ENCODE results near the gene CANT1. TPM values are rescaled to one million over a fixed set of nuclear protein-coding genes. Genes with fewer than 3 reads are reported as not detected.

CANT1 gene
- total RNA-seq, 2 donors from 2014 or later, result 247 to 390 TPM

DNA sequence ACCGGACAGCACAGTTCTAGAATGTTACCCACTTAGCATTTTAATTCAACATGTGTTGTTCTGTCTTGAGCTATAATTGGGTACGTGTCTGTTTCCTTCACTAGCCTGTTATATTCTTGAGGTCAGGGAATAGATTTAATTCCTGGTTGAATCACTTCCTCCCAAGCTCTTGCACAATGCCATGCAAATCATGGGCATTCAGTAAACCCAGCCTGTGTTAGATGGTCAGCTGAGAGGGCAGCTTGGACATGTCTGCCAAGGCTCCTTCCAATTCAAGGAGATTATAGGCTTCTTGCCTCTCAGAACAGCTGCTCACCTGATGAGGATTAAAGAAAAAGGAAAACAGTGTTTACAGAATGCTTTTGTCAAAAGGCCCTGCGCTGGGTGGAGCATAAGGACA is 27.0 kb upstream of the CANT1 start:
- Histone ChIP-seq H3K27me3 (no peaks in the 10 kb centered on the region), H3K9me3 (no peaks in the 10 kb centered on the region), H3K27ac (peak overlapping the region; percentile 4), H3K36me3 (no peaks in the 10 kb centered on the region), H3K9ac (ENCODE audit: low read depth in 2 of 2, low read length in 2 of 2) (no peak overlapping the region), H3K4me3 (no peak overlapping the region), H3K4me1 (no peaks in the 10 kb centered on the region)
- TF ChIP-seq, protein P1, sequence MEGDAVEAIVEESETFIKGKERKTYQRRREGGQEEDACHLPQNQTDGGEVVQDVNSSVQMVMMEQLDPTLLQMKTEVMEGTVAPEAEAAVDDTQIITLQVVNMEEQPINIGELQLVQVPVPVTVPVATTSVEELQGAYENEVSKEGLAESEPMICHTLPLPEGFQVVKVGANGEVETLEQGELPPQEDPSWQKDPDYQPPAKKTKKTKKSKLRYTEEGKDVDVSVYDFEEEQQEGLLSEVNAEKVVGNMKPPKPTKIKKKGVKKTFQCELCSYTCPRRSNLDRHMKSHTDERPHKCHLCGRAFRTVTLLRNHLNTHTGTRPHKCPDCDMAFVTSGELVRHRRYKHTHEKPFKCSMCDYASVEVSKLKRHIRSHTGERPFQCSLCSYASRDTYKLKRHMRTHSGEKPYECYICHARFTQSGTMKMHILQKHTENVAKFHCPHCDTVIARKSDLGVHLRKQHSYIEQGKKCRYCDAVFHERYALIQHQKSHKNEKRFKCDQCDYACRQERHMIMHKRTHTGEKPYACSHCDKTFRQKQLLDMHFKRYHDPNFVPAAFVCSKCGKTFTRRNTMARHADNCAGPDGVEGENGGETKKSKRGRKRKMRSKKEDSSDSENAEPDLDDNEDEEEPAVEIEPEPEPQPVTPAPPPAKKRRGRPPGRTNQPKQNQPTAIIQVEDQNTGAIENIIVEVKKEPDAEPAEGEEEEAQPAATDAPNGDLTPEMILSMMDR (IDR thresholded peaks at IDR 0.05), result no peak
- DNase-seq, result no peak
- intact Hi-C loops (cut with DNase I), result no loop called here

DNA sequence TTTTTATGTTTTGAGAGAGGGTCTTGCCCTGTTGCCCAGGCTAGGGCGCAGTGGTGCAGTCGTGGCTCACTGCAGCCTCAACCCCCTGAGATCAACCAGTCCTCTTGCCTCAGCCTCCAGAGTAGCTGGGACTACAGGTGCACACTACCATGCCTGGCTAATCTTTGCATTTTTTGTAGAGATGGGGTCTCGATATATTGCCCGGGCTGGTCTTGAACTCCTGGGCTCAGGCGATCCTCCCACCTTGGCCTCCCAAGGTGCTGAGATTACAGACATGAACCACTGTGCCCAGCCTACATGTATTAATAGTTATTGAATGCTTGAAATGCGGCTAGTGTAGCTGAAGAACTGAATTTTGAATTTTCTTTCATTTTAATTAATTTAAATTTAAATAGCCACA is 26.6 kb upstream of the CANT1 start:
- H3K9ac ChIP-seq (ENCODE audit: low read depth in 2 of 2, low read length in 2 of 2), result no peak overlapping the region
- no peak for DNase-seq
- intact Hi-C loops (cut with DNase I), result no loop called here
- no peaks in the 10 kb centered on the region for H3K27me3 ChIP-seq
- no peaks in the 10 kb centered on the region for H3K4me1 ChIP-seq
- TF ChIP-seq, protein P1 (IDR thresholded peaks at IDR 0.05), result no peak
- no peaks in the 10 kb centered on the region for H3K9me3 ChIP-seq
- no peak overlapping the region for H3K4me3 ChIP-seq
- peak overlapping the region; percentile 4 for H3K27ac ChIP-seq
- H3K36me3 ChIP-seq, result no peaks in the 10 kb centered on the region

DNA sequence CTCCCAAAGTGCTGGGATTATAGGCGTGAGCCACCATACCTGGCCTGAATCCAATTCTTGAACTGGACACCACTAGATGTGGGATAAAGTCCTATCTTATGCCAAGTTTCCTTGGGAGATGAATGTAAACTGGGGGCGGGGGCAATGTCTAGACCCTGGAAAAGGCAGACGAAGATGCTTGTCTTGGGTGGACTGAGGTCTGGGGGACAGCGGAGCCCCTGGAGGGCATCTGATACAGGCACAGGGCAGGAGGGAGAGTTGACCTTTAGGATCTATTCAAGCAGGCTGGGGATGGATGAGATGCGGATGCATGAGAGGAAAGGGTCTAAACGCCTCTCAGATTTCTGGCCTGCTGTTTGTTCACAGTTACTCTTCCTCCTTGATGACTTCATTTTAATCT is 26.1 kb upstream of the CANT1 start:
- TF ChIP-seq, protein P1 (IDR thresholded peaks at IDR 0.05), result no peak
- DNase-seq, result no peak
- no peaks in the 10 kb centered on the region for H3K27me3 ChIP-seq
- H3K9me3 ChIP-seq, result no peaks in the 10 kb centered on the region
- H3K4me3 ChIP-seq, result no peak overlapping the region
- intact Hi-C loops (cut with DNase I), result no loop called here
- H3K36me3 ChIP-seq, result no peaks in the 10 kb centered on the region
- no peaks in the 10 kb centered on the region for H3K4me1 ChIP-seq
- no peak overlapping the region for H3K9ac ChIP-seq (ENCODE audit: low read depth in 2 of 2, low read length in 2 of 2)
- H3K27ac ChIP-seq, result no peak overlapping the region

DNA sequence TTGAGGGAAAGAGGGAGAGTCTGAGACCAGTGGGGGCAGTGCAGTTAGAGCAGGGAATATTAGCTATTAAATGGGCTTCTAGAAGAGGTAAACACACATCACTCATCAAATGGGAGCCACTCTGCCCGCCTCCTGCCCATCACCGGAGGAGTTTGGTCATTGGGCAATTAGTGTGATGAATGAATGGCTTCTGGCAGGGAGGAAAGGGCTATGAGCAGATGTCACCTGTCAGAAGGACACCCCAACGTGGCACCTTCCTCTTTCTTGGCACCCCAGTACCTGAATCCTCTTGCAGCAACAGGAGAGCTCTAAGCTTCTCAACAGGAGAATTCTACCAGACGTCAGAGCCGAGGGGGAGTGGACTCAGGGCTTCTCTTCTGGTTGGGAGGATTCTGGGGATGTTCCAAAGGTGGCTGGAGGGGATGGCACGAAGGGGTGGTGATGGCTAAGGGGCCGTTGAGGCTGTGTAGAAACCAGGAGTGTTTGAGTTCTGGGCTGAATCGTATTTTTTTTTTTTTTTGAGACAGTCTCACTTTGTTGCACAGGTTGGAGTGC is 25.4 kb upstream of the CANT1 start:
- no peak overlapping the region for H3K4me3 ChIP-seq
- H3K27me3 ChIP-seq, result no peaks in the 10 kb centered on the region
- no peak overlapping the region for H3K27ac ChIP-seq
- intact Hi-C loops (cut with DNase I), result no loop called here
- TF ChIP-seq, protein P1 (IDR thresholded peaks at IDR 0.05), result no peak
- no peak for DNase-seq
- H3K4me1 ChIP-seq, result no peaks in the 10 kb centered on the region
- no peak overlapping the region for H3K9ac ChIP-seq (ENCODE audit: low read depth in 2 of 2, low read length in 2 of 2)
- H3K36me3 ChIP-seq, result no peaks in the 10 kb centered on the region
- H3K9me3 ChIP-seq, result no peaks in the 10 kb centered on the region

DNA sequence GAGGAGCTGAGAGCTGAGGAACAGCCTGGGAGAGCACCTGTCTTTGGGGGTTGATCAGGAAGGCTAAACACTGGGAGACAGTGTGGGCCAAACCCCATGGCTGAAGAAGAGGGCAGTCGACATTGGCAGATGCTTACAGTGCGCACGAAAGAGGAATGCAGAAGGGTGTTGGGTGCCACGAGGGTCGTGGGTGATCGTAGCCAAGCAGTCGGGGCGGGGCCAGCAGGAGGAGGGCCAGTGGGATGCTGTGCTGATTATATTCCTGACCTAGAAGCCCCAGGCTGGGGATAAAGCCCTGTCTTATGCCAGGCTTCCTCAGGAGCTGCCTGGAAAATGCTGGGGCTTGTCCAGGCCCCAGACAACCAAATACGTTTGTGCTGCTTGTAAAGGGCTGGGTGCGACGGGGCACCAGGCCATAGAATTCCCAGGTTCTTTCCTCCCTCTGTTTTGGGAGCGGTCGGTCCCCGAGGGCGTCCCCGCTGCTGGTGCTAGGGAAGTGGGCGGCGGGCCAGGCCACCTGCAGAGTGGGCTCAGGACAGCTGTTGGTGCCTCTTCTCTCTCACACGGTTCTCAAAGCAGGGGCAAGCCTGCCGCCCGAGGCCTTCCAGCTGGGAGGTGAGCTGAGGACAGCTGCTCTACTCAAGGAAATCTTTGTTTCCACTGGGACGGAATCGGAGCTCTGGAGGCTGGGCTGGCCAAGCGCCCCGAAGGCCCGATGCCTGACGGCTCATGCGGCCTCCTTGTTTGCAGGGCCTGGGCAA is 24.4 kb upstream of the CANT1 start:
- no peak for DNase-seq
- no peaks in the 10 kb centered on the region for H3K4me1 ChIP-seq
- H3K9me3 ChIP-seq, result no peaks in the 10 kb centered on the region
- no peaks in the 10 kb centered on the region for H3K36me3 ChIP-seq
- TF ChIP-seq, protein P1 (IDR thresholded peaks at IDR 0.05), result no peak
- intact Hi-C loops (cut with DNase I), result no loop called here
- peak overlapping the region; percentile 19 to 31 for H3K9ac ChIP-seq (ENCODE audit: low read depth in 2 of 2, low read length in 2 of 2)
- H3K27me3 ChIP-seq, result no peaks in the 10 kb centered on the region
- no peak overlapping the region for H3K27ac ChIP-seq
- H3K4me3 ChIP-seq, result no peak overlapping the region
